HEK293 (cell line): Measurements from ENCODE around the gene ZFP42.

Source experiments
- CTCF ChIA-PET: fragments of 350-600 bp; formaldehyde crosslinking; extraction: SDS; loops from one replicate; lab custom pipeline; 2021; ENCODE audit warnings: antibody characterized with exemption; lab: Yijun Ruan, JAX
- POLR2A ChIA-PET: fragments of 300-600 bp; formaldehyde crosslinking; extraction: SDS; loops from one replicate; lab custom pipeline; 2020; ENCODE audit warnings: antibody characterized with exemption, inconsistent platforms; lab: Yijun Ruan, JAX
- H3K27ac ChIP-seq: fragments of 200-500 bp; sonication (Bioruptor generic); 2 replicates; pipeline ENCODE4 v1.5.1; 2014; ENCODE audit warnings: low read depth, low read length, control low read depth, inconsistent platforms; ENCODE audit errors: extremely low read depth
- H3K36me3 ChIP-seq, 2 experiments: fragments of 200-500 bp in 1 of 2; sonication (Bioruptor generic) in 1 of 2; 1 replicate in 1 of 2; 2 replicates in 1 of 2; pipeline ENCODE4 v1.5.1; 2014 to 2017; ENCODE audit warnings: inconsistent platforms in 2 of 2, low read length in 2 of 2; ENCODE audit not compliant: control insufficient read depth in 2 of 2, insufficient read depth in 1 of 2
- H3K4me1 ChIP-seq: fragments of 200-500 bp; sonication (Bioruptor generic); 2 replicates; pipeline ENCODE4 v1.5.1; 2014; ENCODE audit warnings: mild to moderate bottlenecking, low read length, inconsistent platforms; ENCODE audit not compliant: control insufficient read depth, insufficient read depth
- H3K4me3 ChIP-seq: 2 replicates; pipeline ENCODE4 v1.5.1; 2011; ENCODE audit warnings: low read depth, mild to moderate bottlenecking, control low read depth, low read length, moderate library complexity
- H3K9me3 ChIP-seq: fragments of 200-500 bp; sonication (Bioruptor generic); 2 replicates; pipeline ENCODE4 v1.5.1; 2014; ENCODE audit warnings: low read depth, low read length, inconsistent platforms; ENCODE audit not compliant: control insufficient read depth, insufficient read depth
- PRDM1 ChIP-seq: fragments of 450-650 bp; formaldehyde crosslinking; IDR thresholded peaks from 2 replicates; pipeline ENCODE4; 2016; ENCODE audit warnings: missing biosample characterization, missing genetic modification characterization
- REST ChIP-seq: fragments of 450-650 bp; formaldehyde crosslinking; IDR thresholded peaks from 2 replicates; pipeline ENCODE4 v1.5.1; 2016; ENCODE audit warnings: missing biosample characterization, missing genetic modification characterization
- ZEB2 ChIP-seq: fragments of 450-650 bp; formaldehyde crosslinking; IDR thresholded peaks from 2 replicates; pipeline ENCODE4 v1.5.1; 2016; ENCODE audit warnings: missing biosample characterization, missing genetic modification characterization
- ZFP37 ChIP-seq: fragments of 450-650 bp; formaldehyde crosslinking; IDR thresholded peaks from 2 replicates; pipeline ENCODE4 v1.5.1; 2016; ENCODE audit warnings: missing biosample characterization, missing genetic modification characterization
- ZNF10 ChIP-seq: fragments of 450-650 bp; formaldehyde crosslinking; IDR thresholded peaks from 2 replicates; pipeline ENCODE4 v1.5.1; 2017; ENCODE audit warnings: missing biosample characterization, missing genetic modification characterization
- ZNF140 ChIP-seq: fragments of 450-650 bp; formaldehyde crosslinking; IDR thresholded peaks from 2 replicates; pipeline ENCODE4 v1.5.1; 2016; ENCODE audit warnings: missing biosample characterization, missing genetic modification characterization
- ZNF174 ChIP-seq: fragments of 450-650 bp; formaldehyde crosslinking; IDR thresholded peaks from 2 replicates; pipeline ENCODE4 v1.5.0; 2017; ENCODE audit warnings: missing biosample characterization, mild to moderate bottlenecking, missing genetic modification characterization
- ZNF175 ChIP-seq: fragments of 450-650 bp; formaldehyde crosslinking; IDR thresholded peaks from 2 replicates; pipeline ENCODE4 v1.5.1; 2016; ENCODE audit warnings: missing biosample characterization, missing genetic modification characterization
- ZNF18 ChIP-seq: fragments of 450-650 bp; formaldehyde crosslinking; IDR thresholded peaks from 2 replicates; pipeline ENCODE4 v1.5.1; 2016; ENCODE audit warnings: missing biosample characterization, missing genetic modification characterization
- ZNF184 ChIP-seq: fragments of 450-650 bp; IDR thresholded peaks from 2 replicates; pipeline ENCODE4 v1.5.1; 2018; ENCODE audit warnings: missing biosample characterization, mild to moderate bottlenecking, missing genetic modification characterization
- ZNF214 ChIP-seq: fragments of 450-650 bp; formaldehyde crosslinking; IDR thresholded peaks from 2 replicates; pipeline ENCODE4 v1.5.1; 2017; ENCODE audit warnings: missing biosample characterization, mild to moderate bottlenecking, missing genetic modification characterization, borderline replicate concordance
- ZNF23 ChIP-seq: fragments of 450-650 bp; formaldehyde crosslinking; IDR thresholded peaks from 2 replicates; pipeline ENCODE4 v1.5.1; 2016; ENCODE audit warnings: missing biosample characterization, missing genetic modification characterization, borderline replicate concordance
- ZNF311 ChIP-seq: fragments of 450-650 bp; formaldehyde crosslinking; IDR thresholded peaks from 2 replicates; pipeline ENCODE4 v1.5.1; 2017; ENCODE audit warnings: missing biosample characterization, missing genetic modification characterization, borderline replicate concordance
- ZNF341 ChIP-seq: fragments of 450-650 bp; formaldehyde crosslinking; IDR thresholded peaks from 2 replicates; pipeline ENCODE4; 2016; ENCODE audit warnings: low read depth, missing biosample characterization, missing genetic modification characterization
- ZNF707 ChIP-seq: fragments of 450-650 bp; formaldehyde crosslinking; IDR thresholded peaks from 2 replicates; pipeline ENCODE4 v1.5.1; 2016; ENCODE audit warnings: missing biosample characterization, missing genetic modification characterization
- ZNF777 ChIP-seq: fragments of 450-650 bp; formaldehyde crosslinking; IDR thresholded peaks from 2 replicates; pipeline ENCODE4 v1.5.1; 2017; ENCODE audit warnings: missing biosample characterization, missing genetic modification characterization, borderline replicate concordance
- ZNF837 ChIP-seq: fragments of 450-650 bp; formaldehyde crosslinking; IDR thresholded peaks from 2 replicates; pipeline ENCODE4 v1.5.1; 2016; ENCODE audit warnings: missing biosample characterization, missing genetic modification characterization
- ZSCAN18 ChIP-seq: fragments of 450-650 bp; formaldehyde crosslinking; IDR thresholded peaks from 2 replicates; pipeline ENCODE4 v1.5.1; 2016; ENCODE audit warnings: missing biosample characterization, missing genetic modification characterization
- ZSCAN4 ChIP-seq: fragments of 450-650 bp; formaldehyde crosslinking; IDR thresholded peaks from 2 replicates; pipeline ENCODE4 v1.5.1; 2017; ENCODE audit warnings: missing biosample characterization, missing genetic modification characterization

ZFP42 gene

GRCh38 chr4:188029114-188029513 lies 33.5 kb downstream of the ZFP42 start:
- Histone ChIP-seq H3K27ac (no peak overlapping the region), H3K4me3 (no peak overlapping the region), H3K9me3 (no peaks in the 10 kb centered on the region), H3K4me1 (no peaks in the 10 kb centered on the region), H3K36me3 (no peaks in the 10 kb centered on the region)
- POLR2A ChIA-PET, result no interaction called here
- TF ChIP-seq ZNF140 (tag by site-specific recombination) (no peak), ZSCAN4 (tag by site-specific recombination) (peak; percentile 94)
- CTCF ChIA-PET, result no interaction called here

GRCh38 chr4:188030401-188030800 lies 34.8 kb downstream of the ZFP42 start:
- POLR2A ChIA-PET, result no interaction called here
- no peaks in the 10 kb centered on the region for H3K4me1 ChIP-seq
- no peaks in the 10 kb centered on the region for H3K36me3 ChIP-seq
- H3K27ac ChIP-seq, result no peak overlapping the region
- CTCF ChIA-PET, result no interaction called here
- H3K4me3 ChIP-seq, result no peak overlapping the region
- H3K9me3 ChIP-seq, result no peaks in the 10 kb centered on the region
- TF ChIP-seq ZNF707 (tag by site-specific recombination), result no peak
- no peak for TF ChIP-seq ZNF23
- TF ChIP-seq ZNF18 (tag by site-specific recombination), result no peak
- no peak for TF ChIP-seq ZNF175 (tag by site-specific recombination)
- TF ChIP-seq ZFP37 (tag by site-specific recombination), result no peak
- no peak for TF ChIP-seq ZNF214 (tag by site-specific recombination)
- TF ChIP-seq ZNF184 (tag by site-specific recombination), result no peak
- no peak for TF ChIP-seq ZSCAN18 (tag by site-specific recombination)
- no peak for TF ChIP-seq ZEB2 (tag by site-specific recombination)
- no peak for TF ChIP-seq REST
- TF ChIP-seq ZNF837 (tag by site-specific recombination), result no peak
- no peak for TF ChIP-seq ZNF777 (tag by site-specific recombination)
- no peak for TF ChIP-seq ZNF341 (tag by site-specific recombination)
- no peak for TF ChIP-seq PRDM1 (tag by site-specific recombination)
- no peak for TF ChIP-seq ZNF311 (tag by site-specific recombination)
- no peak for TF ChIP-seq ZNF10 (tag by site-specific recombination)
- TF ChIP-seq ZNF174 (tag by site-specific recombination), result no peak
- TF ChIP-seq, all 188 proteins: peak for 0
